Subcutaneous adipose tissue (tissue), 4 donors: ENCODE results near the gene ABHD17C. TPM values are rescaled to one million over a fixed set of nuclear protein-coding genes. Genes with fewer than 3 reads are reported as not detected.

Source experiments
- total RNA-seq, 4 donors: library from RNA; depleted of rRNA; stranded (reverse); fragments of >200 nt; gene quantifications; one replicate each; pipeline ENCODE4 v1.1.0, GENCODE V29; 2016
- TF ChIP-seq, protein P1 (sequence below): fragments of 450-650 bp; IDR thresholded peaks from one replicate; pipeline ENCODE4 v1.5.1; 2016; ENCODE audit warnings: low read depth, mild to moderate bottlenecking, control low read depth, antibody characterized with exemption, moderate library complexity

Gene ABHD17C
- total RNA-seq, 4 donors from 2014 or later = 0.57 to 2.8 (median 1.7) TPM

DNA sequence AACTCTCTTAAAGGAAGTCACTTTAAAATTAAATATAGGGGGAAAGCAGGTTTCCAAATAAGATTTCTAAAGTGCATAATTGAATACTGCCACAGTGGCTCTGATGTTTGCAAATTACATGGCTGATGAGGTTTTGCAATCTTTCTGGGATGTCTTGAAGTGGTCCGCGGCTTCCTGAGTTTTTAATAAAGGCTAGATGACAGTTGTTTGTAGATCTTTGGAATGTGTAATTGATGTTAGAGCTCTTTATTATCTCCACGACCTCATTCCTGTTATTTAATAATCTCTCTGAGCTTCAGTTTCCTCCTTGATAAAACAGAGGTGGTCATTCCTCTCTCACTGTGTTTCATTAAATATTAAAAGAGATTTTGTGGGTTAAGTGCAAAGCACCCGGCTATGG, 57.1 kb downstream of the ABHD17C start:
- TF ChIP-seq, protein P1, sequence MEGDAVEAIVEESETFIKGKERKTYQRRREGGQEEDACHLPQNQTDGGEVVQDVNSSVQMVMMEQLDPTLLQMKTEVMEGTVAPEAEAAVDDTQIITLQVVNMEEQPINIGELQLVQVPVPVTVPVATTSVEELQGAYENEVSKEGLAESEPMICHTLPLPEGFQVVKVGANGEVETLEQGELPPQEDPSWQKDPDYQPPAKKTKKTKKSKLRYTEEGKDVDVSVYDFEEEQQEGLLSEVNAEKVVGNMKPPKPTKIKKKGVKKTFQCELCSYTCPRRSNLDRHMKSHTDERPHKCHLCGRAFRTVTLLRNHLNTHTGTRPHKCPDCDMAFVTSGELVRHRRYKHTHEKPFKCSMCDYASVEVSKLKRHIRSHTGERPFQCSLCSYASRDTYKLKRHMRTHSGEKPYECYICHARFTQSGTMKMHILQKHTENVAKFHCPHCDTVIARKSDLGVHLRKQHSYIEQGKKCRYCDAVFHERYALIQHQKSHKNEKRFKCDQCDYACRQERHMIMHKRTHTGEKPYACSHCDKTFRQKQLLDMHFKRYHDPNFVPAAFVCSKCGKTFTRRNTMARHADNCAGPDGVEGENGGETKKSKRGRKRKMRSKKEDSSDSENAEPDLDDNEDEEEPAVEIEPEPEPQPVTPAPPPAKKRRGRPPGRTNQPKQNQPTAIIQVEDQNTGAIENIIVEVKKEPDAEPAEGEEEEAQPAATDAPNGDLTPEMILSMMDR = no peak

DNA sequence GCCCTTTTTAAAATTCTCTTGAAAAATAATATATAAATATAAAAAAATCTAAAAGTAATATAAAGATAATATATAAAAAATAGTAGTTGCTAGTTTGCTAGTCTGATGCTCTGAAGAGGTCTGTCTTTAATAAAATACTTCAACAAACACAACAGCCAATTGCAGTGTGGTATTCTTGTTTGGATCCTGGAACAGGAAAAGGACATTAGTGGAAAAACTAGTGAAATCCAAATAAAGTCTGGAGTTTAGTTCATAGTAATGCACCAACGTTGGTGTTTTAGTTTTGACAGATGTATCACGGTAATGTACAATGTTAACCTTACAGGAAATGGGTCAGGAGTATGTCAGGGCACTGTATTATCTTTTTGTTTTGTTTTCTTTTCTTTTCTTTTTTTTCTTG, 58.1 kb downstream of the ABHD17C start:
- TF ChIP-seq, protein P1 = no peak

DNA sequence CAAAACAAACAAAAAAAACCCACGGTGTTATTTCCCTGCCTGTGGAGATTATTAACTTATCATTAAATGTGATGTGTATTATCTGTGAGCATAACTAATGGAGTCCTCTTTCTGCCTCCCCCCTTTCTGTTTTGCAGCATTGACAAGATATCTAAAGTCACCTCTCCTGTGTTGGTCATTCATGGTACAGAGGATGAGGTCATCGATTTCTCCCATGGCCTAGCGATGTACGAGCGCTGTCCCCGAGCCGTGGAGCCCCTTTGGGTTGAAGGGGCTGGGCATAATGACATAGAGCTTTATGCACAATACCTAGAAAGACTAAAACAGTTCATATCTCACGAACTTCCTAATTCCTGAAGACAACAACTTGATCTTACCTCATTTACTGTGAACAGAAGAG, 58.9 kb downstream of the ABHD17C start:
- TF ChIP-seq, protein P1 = no peak

DNA sequence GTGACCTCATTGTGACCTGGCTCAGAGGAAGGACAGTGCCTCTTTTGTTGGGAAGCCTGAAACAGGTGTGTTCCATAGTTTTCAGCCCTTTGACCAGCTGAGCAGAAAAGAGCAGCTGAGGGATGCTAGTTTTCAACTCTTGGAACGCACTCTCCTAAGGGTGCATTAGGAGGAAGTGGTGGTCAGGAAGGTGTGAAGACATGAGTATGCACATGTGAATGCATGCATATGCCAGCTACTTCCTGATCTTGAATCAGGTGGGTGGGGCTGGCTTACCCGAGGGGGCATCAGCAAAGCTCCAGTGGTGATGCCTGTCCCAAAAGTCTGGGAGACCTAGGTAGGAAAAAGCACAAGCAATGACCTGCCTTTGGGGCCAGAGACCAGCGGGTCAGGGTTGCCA, 60.8 kb downstream of the ABHD17C start:
- TF ChIP-seq, protein P1 = no peak

DNA sequence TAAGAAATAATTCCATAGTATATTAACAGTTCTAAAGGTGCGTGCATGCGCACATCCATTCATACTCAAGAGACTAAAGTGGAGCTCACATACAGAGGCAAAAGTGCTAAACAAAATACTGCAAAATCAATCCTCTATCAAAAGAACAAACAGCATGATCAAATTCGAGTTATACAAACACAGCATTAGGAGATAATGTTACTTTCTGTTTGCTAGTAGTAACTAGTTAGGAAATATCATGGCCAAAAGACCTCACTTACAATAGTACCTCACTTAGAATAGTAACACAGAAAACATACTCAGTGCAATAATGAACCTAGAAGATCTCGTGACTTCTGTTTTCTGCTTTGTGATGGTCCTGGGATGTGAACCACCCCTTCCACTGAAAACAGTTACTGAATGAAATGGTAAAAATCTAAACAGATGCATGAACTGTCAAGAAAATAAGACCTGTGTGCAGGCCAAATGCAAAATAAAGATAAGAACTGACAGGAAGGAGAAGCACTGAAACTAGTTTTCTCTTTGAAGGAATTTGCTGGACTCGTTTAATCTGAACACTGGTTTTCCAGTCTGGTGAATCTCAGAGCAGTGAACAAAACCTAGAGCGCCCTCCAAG, 63.1 kb downstream of the ABHD17C start:
- TF ChIP-seq, protein P1 = no peak

DNA sequence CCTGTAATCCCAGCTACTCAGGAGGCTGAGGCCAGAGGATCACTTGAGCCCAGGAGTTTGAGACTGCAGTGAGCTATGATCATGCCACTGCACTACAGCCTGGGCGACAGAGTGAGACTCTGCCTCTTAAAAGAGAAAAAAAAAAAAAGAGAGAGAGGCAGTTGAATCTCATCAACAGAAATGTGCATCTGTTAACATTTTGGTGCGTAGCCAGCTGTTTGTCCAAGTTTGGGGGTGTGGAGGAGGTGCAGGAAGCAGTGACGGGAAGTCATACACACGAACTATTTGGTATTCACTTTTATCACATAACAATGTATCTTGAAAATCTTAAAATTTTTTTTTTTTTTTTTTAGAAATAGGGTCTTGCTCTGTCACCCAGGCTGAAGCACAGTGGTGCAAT, 65.8 kb downstream of the ABHD17C start:
- TF ChIP-seq, protein P1 = no peak

DNA sequence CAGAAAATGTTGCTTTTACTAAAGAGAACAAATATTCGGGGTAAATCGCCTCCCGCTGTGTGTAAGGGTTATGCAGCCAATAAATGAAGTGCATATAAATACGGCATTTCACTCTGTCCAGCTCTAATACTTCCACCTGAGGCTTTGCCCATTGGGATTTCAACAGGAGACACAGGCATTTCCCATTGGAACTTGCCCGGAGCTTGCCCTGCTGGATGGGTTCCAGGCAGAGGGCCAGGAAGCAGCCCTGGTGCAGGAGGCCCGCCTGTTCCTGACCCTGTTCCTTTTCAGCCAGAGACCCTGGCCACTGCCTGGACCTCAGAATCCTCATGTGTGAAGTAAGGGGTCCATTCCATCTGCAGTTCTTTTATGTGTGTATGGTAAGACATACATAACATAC, 66.6 kb downstream of the ABHD17C start:
- TF ChIP-seq, protein P1 = no peak
